Measurements from ENCODE around the gene DYRK3.

DNA sequence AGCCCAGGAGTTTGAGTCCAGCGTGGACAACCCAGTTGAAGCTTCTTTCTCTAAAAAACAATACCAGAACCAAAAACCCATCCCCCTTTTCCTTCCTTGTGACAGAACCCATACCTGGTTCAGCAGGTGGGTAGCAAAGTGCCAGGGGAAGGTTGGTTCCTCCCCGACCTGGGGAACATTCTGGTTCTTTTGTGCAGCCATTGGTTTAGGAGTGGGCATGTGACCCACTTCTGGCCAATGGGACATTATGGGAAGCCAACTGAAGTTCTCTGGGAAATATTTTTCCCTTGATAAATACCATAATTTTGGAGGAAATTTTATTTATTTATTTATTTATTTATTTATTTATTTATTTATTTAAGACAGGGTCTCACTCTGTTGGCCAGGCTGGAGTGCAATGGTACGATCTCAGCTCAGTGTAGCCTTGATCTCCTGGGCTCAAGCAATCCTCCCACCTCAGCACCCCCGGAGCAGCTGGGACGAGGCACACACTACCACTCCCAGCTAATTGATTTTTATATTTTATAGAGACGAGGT lies 33.6 kb downstream of the DYRK3 start:
- no peak for TF ChIP-seq POLR2AphosphoS5 (IDR thresholded peaks at IDR 0.05)
- no peak for TF ChIP-seq CTCF (IDR thresholded peaks at IDR 0.05)
- TF ChIP-seq POLR2A (IDR thresholded peaks at IDR 0.05) = no peak
